Stimulated activated CD4-positive, alpha-beta T cell treated with anti-CD3 and anti-CD28 coated beads, Interleukin-1b, Interleukin-23, amount 100 ng/mL, for 4 hours (primary cell): ENCODE measurements around the gene TMEM179.

Experiments
- DNase-seq, 2 donors: peaks; one replicate each; pipeline ENCODE4 v3.0.0-alpha.2; 2020; ENCODE audit warnings: low read depth in 2 of 2

TMEM179 gene

DNA sequence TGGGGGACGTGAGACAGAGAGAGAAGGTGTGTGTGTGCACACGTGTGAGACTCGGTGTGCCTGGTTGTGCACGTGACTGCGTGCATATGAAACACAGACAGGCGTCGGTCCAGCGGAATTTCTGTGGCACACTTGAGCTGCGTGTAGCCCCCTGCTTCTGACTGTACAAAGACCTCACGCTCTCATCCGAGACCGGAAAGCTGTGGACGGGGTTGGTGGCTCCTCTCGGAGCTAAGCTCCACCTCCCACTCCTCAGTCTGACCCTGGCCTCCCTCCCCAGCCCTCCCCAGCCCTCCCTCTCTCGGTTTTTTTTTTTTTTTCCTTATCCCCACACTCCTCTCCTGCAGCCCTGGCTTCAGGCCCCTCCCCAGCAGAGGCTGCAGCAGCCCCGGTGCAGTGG lies 33.3 kb downstream of the TMEM179 start:
- no peak for DNase-seq

DNA sequence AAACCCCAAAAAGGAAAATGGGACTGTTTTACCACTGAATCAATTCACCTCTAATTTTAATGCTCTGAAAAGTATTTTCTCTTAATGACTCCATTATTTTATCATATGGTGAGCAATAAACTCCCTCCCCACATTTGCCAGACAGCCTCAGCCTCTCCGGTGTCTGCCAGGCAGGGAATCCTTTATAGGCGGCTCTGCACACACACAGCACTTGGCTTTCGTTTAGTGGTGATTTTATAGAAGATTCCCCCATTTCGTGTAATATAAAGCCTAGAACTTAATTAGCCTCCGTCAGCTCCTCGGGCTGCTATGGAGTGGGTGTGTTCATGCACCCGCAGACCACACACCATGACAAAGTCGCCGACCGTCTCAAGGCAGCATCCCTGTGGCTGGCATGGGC lies 35.1 kb downstream of the TMEM179 start:
- no peak for DNase-seq

DNA sequence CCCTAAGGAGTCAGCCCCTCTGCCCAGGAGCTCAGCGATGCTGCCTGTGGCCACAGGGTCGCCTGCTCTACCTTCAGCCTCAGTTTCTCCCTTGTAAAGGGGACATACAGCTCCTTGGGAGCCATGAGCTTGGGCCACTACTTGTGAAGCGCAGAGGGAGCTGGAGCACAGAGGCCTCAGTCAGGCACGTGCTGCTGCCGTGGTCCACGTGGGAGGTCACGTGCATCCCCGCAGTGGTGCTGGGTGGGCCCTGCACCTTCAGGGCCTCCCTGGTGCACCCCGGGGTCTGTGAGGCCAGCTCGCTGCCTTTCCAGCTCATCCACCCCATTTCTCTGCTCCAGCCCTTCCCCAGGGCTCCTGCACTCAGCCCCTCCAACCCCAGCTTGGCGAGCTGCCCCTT lies 36.0 kb downstream of the TMEM179 start:
- no peak for DNase-seq

DNA sequence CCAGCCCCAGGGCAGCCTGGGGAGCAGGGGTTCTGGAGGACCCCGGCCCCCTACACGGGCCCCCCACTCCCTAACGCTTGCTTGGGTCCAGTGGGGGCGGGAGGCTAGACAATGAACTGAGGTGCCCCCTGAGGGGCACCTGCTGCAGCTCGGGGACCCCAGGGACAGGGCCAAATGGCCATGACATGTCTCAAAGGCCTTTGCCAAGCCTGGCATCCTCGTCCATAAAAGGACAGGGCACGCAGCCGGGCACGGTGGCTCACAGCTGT lies 36.7 kb downstream of the TMEM179 start:
- DNase-seq = no peak

DNA sequence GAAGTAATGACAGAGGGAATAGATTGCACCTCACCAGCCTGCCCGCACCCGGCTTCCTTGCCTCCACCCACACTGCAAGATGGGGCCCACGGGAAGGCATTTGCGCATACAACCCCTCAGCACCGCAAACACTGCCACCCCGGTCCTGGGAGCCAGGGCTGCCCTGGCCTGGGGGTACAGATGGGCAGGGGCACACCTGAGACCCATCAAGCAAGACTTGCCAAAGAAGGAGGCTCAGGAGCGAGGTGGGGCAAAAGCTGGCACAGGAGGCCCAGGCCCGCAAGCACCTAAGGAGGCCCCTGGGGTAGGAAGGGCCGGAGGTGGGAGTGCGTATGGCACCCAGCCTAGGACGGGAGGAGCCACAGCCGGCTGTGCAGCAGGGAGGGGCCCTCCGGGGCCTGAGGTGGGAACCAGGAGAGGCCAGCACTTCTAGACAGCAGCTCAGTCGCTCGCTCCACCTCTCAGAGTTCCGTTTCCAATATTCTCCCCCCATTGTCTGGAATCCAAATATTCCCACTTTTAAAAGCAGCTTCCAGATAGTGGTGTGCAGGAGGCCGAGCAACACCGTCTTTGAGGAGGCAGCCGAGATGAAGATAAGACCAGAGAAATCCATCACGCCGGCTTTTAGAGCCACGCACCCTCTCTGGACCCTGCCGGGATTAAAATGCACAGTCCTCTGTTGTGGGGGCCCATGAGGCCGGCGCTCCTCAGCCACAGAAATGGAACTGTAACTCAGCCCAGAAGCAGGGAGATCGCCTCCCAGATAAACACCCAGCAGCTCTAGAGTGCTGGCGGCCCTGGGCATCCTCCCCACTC lies 37.2 kb downstream of the TMEM179 start:
- DNase-seq = no peak

GRCh38 chr14:104564744-104565679 lies 39.6 kb downstream of the TMEM179 start:
- DNase-seq = no peak

DNA sequence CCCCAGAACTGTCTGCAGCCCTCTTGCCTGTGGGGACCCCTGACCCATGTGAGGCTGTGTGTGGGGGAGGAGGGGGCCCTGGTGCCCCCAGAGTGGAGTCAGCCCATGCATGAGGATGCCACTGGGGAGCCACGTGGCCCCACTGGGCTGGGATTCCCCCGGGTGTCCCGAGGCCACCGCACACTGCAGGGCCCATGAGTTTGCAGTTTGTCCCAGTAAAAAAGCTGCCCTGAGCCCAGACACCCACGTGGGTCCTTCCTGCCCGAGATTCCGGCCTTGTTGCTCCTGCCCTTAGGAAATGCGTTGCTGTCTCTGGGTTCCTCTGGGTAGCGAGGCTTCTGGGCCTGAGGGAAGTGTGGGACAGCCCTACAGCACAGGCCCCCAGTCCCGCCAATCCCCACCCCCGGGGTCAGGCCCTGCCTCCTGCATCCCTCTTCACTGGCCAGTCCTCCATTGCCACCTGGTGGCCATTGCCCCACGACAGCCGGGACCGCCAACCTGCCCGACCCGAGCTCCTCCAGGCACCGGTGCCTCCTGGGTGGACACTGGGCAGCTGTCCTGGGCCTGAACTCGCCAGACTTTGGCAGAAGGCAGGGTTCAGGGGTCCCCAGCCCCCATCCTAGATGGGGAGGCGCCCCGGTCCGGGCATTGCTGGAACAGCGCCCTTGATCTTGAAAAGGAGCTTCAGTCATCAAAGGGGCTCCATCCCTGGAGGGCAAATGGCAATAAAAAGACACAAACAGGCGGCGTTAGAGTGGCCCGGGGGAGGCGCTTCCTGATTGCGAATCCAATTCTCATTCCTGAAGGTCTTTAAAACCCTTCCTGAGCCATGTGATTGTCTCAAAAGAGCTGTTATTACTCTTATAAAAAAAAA lies 40.6 kb downstream of the TMEM179 start:
- DNase-seq = peak; percentile 57 to 61

DNA sequence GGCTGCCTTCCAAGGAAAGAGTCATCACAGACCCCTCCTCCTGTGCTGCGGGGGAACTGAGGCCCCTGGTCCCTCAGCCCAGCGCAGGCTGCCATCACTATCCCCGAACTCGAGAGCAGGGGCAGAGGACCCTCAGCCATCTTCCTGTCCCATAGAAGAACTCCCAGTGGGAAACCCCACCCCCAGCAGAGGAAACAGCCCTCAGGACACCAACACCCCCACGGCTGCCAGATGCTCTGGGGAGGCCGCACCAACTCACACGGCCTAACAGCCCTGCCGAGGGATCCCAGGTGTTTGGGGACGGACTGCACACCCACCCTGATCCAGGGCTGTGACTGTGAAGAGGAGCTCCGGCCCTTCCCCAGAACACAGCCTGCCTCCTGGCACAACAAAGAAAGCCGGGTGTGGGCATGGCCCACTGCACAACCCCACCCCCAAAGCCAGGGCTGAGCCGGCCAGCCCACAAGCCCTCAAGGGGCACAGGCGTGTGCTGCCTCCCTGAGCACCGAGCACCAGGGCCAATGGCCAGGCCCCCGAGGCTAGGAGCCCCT lies 41.3 kb downstream of the TMEM179 start:
- DNase-seq = no peak

GRCh38 chr14:104562606-104563005 lies 42.0 kb downstream of the TMEM179 start:
- no peak for DNase-seq

- no peak for DNase-seq
These were observed 42.7 kb downstream of the TMEM179 start for GRCh38 chr14:104561632-104562495.

GRCh38 chr14:104561124-104561557 lies 43.4 kb downstream of the TMEM179 start:
- DNase-seq = no peak

DNA sequence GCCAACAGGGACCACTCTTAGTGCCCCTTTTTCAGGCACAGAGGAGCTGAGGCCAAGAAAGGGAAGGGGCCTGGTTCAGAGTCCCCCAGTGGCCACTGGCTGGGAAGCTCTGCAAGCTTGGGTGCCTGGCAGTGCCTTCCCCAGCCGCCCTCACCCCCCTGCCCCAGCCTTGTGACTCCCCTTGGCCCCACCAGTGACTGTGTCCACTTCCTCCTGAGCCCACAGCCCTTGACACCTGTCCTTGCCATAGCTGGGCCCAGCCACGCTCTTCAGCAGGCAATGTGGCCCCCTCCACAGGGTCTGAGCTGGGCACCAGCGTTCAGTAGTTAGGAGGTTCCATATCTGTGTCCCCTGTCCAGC lies 44.0 kb downstream of the TMEM179 start:
- DNase-seq = no peak

DNA sequence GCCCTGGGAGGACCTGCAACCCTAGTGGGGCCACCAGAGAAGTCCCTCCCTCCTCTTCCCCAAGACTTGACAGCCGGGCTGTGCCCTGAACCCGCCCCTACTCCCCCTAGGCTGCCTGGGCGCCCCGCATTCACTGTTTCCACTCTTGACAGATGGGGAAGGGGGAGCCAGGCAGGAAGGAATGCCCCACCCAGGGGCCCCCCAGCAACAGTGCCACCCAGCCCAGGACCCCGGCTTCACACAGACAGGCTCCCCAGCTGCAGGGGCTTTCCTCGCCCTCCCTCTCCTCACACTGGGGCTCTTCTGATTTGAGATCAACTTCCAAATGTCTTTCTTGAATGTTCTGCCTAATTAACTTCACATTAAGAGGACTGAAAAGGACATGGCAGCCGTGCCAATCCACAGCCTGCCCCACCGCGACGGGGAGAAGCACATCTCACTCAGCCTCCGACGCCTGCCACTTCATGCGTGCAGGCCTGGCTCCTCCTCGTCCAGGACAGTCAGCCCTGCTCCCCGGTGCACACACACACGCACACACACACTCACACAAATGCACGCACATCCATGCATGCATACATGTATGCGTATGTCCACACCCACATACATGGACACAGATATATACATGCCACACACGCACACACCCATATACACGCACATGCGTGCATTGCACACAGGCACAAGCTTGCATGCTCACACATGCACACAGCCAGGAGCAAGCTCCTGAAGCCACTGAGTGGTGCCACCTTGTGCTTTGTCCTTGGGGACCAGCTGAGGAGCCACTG lies 44.6 kb downstream of the TMEM179 start:
- DNase-seq = no peak

GRCh38 chr14:104559028-104559803 lies 45.4 kb downstream of the TMEM179 start:
- no peak for DNase-seq

GRCh38 chr14:104558231-104559027 lies 46.1 kb downstream of the TMEM179 start:
- no peak for DNase-seq

GRCh38 chr14:104557766-104558165 lies 46.8 kb downstream of the TMEM179 start:
- DNase-seq = no peak

DNA sequence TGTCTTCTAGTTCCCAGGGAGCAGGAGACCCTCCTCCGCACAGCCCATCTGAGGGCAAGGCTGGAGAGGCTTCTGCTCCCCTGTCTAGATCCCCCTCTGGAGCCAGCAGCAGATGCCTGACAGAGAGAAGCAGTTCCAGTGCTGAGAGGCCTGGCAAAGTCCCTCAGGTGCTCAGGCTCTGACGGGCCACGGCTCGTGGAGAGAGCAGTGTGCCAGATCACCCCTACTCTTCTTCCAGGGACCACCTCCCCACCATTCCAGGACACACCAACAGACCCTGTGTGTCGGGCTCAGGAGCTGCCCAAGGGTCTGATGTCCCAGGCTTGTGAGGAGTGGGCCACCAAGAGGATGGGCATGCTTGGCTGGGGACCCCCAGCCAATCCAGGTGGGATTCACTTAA lies 47.5 kb downstream of the TMEM179 start:
- no peak for DNase-seq

- DNase-seq = no peak
These were observed 48.1 kb downstream of the TMEM179 start for GRCh38 chr14:104556256-104557021.
